ENCODE results near the gene C10orf105. TPM values are rescaled to one million over a fixed set of nuclear protein-coding genes. Genes with fewer than 3 reads are reported as not detected.

Gene C10orf105
- total RNA-seq, 4 donors from 2014 or later, result 0.06 to 0.17 (median 0.11) TPM; not detected in 1

DNA sequence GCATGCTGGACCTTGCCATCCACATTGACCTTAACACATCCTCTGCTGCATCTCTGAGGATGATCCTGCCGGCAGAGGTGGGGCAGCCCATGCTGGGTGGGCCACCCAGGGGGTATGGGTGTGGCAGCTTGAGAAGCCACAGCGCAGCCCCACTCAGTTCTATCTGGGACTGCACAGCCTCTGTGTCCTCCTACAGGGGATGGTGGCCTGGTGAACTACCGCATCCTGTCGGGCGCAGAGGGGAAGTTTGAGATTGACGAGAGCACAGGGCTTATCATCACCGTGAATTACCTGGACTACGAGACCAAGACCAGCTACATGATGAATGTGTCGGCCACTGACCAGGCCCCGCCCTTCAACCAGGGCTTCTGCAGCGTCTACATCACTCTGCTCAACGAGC is 12.2 kb upstream of the C10orf105 start:
- no peaks in the 10 kb centered on the region for H3K36me3 ChIP-seq
- 93% methylated on average over 9 of the region's 12 CpGs for WGBS
- peaks cover 32 to 46% (median 44%) of the 10 kb centered on the region in 4 donors for H3K4me1 ChIP-seq
- no peaks in the 10 kb centered on the region for H3K9me3 ChIP-seq
- intact Hi-C loops (cut with DNase I), result no loop called here
- H3K27me3 ChIP-seq, result no peaks in the 10 kb centered on the region
- H3K4me3 ChIP-seq, result no peak overlapping the region
- no peak for DNase-seq (ENCODE audit: extremely low spot score)
- H3K27ac ChIP-seq (replicated peaks in 1 of 4), result no peak overlapping the region
- TF ChIP-seq, protein P1, sequence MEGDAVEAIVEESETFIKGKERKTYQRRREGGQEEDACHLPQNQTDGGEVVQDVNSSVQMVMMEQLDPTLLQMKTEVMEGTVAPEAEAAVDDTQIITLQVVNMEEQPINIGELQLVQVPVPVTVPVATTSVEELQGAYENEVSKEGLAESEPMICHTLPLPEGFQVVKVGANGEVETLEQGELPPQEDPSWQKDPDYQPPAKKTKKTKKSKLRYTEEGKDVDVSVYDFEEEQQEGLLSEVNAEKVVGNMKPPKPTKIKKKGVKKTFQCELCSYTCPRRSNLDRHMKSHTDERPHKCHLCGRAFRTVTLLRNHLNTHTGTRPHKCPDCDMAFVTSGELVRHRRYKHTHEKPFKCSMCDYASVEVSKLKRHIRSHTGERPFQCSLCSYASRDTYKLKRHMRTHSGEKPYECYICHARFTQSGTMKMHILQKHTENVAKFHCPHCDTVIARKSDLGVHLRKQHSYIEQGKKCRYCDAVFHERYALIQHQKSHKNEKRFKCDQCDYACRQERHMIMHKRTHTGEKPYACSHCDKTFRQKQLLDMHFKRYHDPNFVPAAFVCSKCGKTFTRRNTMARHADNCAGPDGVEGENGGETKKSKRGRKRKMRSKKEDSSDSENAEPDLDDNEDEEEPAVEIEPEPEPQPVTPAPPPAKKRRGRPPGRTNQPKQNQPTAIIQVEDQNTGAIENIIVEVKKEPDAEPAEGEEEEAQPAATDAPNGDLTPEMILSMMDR (IDR thresholded peaks at IDR 0.05), result no peak
- TF ChIP-seq POLR2AphosphoS5 (IDR thresholded peaks at IDR 0.05) (no peak), EP300 (IDR thresholded peaks at IDR 0.05) (no peak), POLR2A (IDR thresholded peaks at IDR 0.05; ENCODE audit: low read depth) (no peak)

DNA sequence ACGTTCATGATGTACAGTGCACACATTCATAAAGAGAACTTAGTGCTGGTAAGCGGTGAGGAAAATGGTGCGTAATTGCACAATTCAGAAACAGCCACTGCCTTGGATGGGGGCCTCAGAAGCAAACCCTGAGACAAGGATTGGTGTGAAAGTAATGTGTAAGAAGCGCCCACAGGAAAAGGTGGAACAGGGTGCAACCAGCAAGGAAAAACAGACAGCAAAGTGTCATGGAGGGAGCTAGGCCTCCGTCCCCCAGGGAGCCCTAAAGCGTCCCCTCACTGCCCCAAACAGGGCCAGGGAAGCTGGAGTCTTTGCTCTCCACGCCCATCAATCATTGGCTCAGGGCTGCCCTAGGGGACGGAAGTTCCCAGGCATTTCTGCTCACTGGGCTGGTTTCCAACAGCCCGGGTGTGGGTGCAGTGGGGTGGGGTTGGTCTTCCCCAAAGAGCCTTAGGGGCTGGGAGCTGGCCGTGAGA is 9.6 kb upstream of the C10orf105 start:
- Histone ChIP-seq H3K36me3 (no peaks in the 10 kb centered on the region), H3K4me1 (peaks cover 32 to 44% (median 38%) of the 10 kb centered on the region in 4 donors), H3K27me3 (no peaks in the 10 kb centered on the region), H3K4me3 (no peak overlapping the region), H3K9me3 (no peaks in the 10 kb centered on the region), H3K27ac (replicated peaks in 1 of 4) (peak overlapping the region; percentile 71 to 77 (median 72))
- intact Hi-C loops (cut with DNase I), result no loop called here
- WGBS, result 50% methylated on average over 10 of the region's 10 CpGs
- DNase-seq (ENCODE audit: extremely low spot score), result no peak
- no peak for TF ChIP-seq POLR2A (IDR thresholded peaks at IDR 0.05; ENCODE audit: low read depth)
- no peak for TF ChIP-seq POLR2AphosphoS5 (IDR thresholded peaks at IDR 0.05)
- TF ChIP-seq EP300 (IDR thresholded peaks at IDR 0.05), result no peak
- TF ChIP-seq, protein P1 (IDR thresholded peaks at IDR 0.05), result no peak

DNA sequence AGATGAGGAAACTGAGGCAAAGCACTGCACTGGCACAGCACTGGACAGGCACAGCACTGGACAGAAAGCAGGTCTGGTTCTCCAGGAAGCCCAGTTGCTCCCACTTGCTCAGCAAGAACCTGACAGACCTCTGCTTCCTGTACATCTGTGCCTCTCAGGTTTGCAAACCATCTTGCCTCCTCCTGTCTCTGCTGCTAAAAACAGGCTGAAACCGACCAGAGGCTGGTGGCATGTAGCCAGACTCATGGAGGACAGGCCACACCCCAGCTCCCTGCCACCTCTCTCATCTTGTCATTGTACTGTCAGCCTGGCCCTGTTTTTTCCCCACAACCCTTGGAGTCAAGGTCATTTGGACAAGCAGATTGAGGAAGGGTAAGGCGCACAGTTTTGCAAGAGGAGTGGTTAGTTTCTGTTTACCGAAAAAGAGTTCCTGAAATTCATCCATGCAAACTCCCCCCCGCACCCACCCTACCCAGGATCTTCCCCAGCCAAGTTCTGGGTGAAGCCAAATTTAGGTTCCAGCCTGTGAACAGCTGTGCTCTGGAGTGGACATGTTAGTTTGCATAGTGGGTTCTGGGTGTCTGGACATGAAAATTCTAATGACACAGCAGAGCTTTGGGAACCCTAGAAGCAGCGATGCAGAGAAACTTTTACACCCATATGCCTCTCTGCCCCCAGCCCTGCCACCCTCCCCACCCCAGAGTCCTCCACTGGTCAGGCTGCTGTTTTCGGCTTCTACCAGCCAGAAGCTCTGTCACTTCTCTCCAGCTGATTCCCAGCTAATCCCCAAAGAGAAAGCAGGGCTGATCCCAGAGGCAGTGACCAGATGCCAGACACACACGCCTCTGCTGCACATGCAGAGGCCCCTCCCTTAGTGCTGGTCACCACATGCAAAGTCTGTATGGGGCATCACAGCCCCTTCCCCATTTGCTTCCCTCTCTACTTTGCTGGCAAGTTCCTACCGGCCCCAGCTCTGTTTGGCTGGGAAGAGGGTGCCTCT is 8.5 kb upstream of the C10orf105 start:
- WGBS, result 13% methylated on average over 8 of the region's 8 CpGs
- no peaks in the 10 kb centered on the region for H3K27me3 ChIP-seq
- peaks cover 32 to 44% (median 38%) of the 10 kb centered on the region in 4 donors for H3K4me1 ChIP-seq
- peak overlapping the region; percentile 71 to 77 (median 72) for H3K27ac ChIP-seq (replicated peaks in 1 of 4)
- H3K9me3 ChIP-seq, result no peaks in the 10 kb centered on the region
- no peaks in the 10 kb centered on the region for H3K36me3 ChIP-seq
- intact Hi-C loops (cut with DNase I), result no loop called here
- TF ChIP-seq POLR2AphosphoS5 (IDR thresholded peaks at IDR 0.05), result peak in 1 of 2 donors; percentile 43
- TF ChIP-seq POLR2A (IDR thresholded peaks at IDR 0.05; ENCODE audit: low read depth), result no peak
- H3K4me3 ChIP-seq, result peak overlapping the region in 3 of 4 donors; percentile 11 to 20 (median 17)
- peak; percentile 93 for DNase-seq (ENCODE audit: extremely low spot score)

DNA sequence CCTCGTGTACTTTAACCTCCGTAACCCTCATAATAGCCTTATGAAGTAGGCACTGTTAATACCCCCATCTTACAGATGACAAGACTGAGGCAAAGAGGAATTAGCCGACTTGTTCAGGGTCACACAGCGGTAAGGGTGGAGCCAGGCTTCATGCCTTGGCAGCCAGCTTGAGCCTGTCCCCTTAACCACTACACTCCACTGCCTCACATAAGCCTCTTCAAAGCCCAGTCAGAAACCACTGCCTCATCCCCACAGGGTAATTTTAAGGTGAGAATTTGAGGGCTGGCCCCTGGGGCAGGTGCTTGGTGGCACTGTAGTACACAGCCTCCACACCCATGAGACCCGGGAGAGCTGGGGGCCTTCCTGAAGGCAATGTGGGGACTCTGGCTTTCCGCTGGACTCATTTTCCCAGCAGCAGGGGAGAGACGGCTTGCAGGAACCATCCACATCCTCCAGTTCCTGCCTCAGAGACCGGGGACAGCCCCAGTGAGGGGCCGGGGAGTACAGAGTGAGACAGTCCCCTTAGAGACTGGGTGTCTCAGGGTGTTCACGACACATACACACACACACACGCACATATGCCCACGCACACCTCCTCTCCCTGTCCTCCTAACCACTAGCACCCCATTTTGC is 7.6 kb upstream of the C10orf105 start:
- Histone ChIP-seq H3K36me3 (no peaks in the 10 kb centered on the region), H3K4me1 (peaks cover 32 to 44% (median 38%) of the 10 kb centered on the region in 4 donors), H3K4me3 (no peak overlapping the region), H3K27ac (replicated peaks in 1 of 4) (peak overlapping the region; percentile 71 to 77 (median 72)), H3K27me3 (no peaks in the 10 kb centered on the region), H3K9me3 (no peaks in the 10 kb centered on the region)
- no peak for DNase-seq (ENCODE audit: extremely low spot score)
- intact Hi-C loops (cut with DNase I), result no loop called here
- TF ChIP-seq EP300 (IDR thresholded peaks at IDR 0.05) (no peak), POLR2A (IDR thresholded peaks at IDR 0.05; ENCODE audit: low read depth) (no peak)
- 69% methylated on average over 10 of the region's 12 CpGs for WGBS

DNA sequence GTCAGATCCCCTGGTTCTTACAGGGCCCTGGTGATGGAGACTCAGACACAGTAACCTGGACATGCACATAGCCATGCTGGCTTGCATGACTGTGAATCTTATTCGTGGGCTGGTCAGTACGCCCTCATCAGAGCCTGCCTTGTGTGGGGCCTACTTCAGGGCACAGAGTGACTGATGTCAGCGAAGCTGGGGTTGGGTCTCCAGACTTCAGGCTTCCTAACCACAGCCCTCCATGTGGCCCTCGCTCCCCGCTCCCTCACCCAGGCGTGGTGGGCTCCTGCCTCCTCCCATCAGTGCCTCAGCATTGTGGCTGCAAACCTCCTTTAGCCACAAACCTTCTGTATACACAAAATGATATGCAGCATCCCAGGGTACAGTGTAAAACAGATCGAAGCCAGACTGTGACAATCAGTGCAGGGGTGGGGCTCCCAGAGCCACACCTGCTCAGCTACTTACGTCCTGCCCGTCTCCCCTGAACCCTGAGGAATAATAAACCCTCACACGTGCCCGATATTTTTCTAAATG is 7.1 kb upstream of the C10orf105 start:
- H3K9me3 ChIP-seq, result no peaks in the 10 kb centered on the region
- H3K4me3 ChIP-seq, result no peak overlapping the region
- intact Hi-C loops (cut with DNase I), result no loop called here
- H3K27me3 ChIP-seq, result no peaks in the 10 kb centered on the region
- H3K4me1 ChIP-seq, result peaks cover 32 to 44% (median 38%) of the 10 kb centered on the region in 4 donors
- H3K36me3 ChIP-seq, result no peaks in the 10 kb centered on the region
- 82% methylated on average over 11 of the region's 11 CpGs for WGBS
- DNase-seq (ENCODE audit: extremely low spot score), result no peak
- TF ChIP-seq POLR2A (IDR thresholded peaks at IDR 0.05; ENCODE audit: low read depth), result no peak
- TF ChIP-seq EP300 (IDR thresholded peaks at IDR 0.05), result no peak
- TF ChIP-seq, protein P1 (IDR thresholded peaks at IDR 0.05), result no peak
- no peak for TF ChIP-seq POLR2AphosphoS5 (IDR thresholded peaks at IDR 0.05)
- H3K27ac ChIP-seq (replicated peaks in 1 of 4), result peak overlapping the region; percentile 71 to 77 (median 72)

Data from esophagus muscularis mucosa (tissue), 4 donors.